Mesendoderm (in vitro differentiated cells): Measurements from ENCODE around the gene MED8.

Experiments used
- DNase-seq: peaks from one replicate; pipeline ENCODE4 v3.0.0; 2013
- H2AK5ac ChIP-seq: 2 replicates; pipeline ENCODE4 v1.6.1; 2013; ENCODE audit warnings: low read length, inconsistent platforms
- H2BK120ac ChIP-seq: 2 replicates; pipeline ENCODE4 v1.6.1; 2013; ENCODE audit warnings: low read depth, mild to moderate bottlenecking, low read length, moderate library complexity, mixed read lengths
- H2BK15ac ChIP-seq: replicated peaks from 2 replicates; pipeline ENCODE4 v1.6.1; 2013; ENCODE audit warnings: low read depth, mild to moderate bottlenecking, moderate library complexity
- H2BK5ac ChIP-seq: 2 replicates; pipeline ENCODE4 v1.6.1; 2013; ENCODE audit warnings: low read length, inconsistent platforms
- H3K18ac ChIP-seq: 2 replicates; pipeline ENCODE4 v1.6.1; 2013; ENCODE audit warnings: mild to moderate bottlenecking, low read length, mixed read lengths
- H3K23ac ChIP-seq: one replicate; pipeline ENCODE4 v1.6.1; 2013; ENCODE audit warnings: low read length
- H3K27ac ChIP-seq: 2 replicates; pipeline ENCODE4 v1.5.1; 2013; ENCODE audit warnings: low read depth, mild to moderate bottlenecking, inconsistent platforms, low read length, moderate library complexity
- H3K27me3 ChIP-seq: 2 replicates; pipeline ENCODE4 v1.6.1; 2013; ENCODE audit warnings: low read length, control low read depth, mild to moderate bottlenecking, inconsistent platforms; ENCODE audit not compliant: insufficient read depth, poor library complexity
- H3K36me3 ChIP-seq: 2 replicates; pipeline ENCODE4 v1.6.1; 2013; ENCODE audit warnings: low read length, inconsistent platforms; ENCODE audit not compliant: control insufficient read depth, insufficient read depth
- H3K4ac ChIP-seq: one replicate; pipeline ENCODE4 v1.6.1; 2013; ENCODE audit warnings: low read depth, mild to moderate bottlenecking, low read length, moderate library complexity
- H3K4me1 ChIP-seq: 2 replicates; pipeline ENCODE4 v1.6.1; 2013; ENCODE audit warnings: low read depth, low read length, inconsistent platforms; ENCODE audit not compliant: control insufficient read depth
- H3K4me2 ChIP-seq: 2 replicates; pipeline ENCODE4 v1.6.1; 2013; ENCODE audit warnings: low read length
- H3K4me3 ChIP-seq: 2 replicates; pipeline ENCODE4 v1.5.1; 2013; ENCODE audit warnings: mild to moderate bottlenecking, low read length
- H3K56ac ChIP-seq: one replicate; pipeline ENCODE4 v1.6.1; 2013; ENCODE audit warnings: low read length
- H3K79me1 ChIP-seq: 2 replicates; pipeline ENCODE4 v1.6.1; 2013; ENCODE audit warnings: low read length, inconsistent platforms
- H3K79me2 ChIP-seq: 2 replicates; pipeline ENCODE4 v1.6.1; 2013; ENCODE audit warnings: mild to moderate bottlenecking, low read length; ENCODE audit not compliant: control insufficient read depth, insufficient read depth
- H3K9ac ChIP-seq: 2 replicates; pipeline ENCODE4 v1.6.1; 2013; ENCODE audit warnings: low read length, inconsistent platforms
- H4K5ac ChIP-seq: one replicate; pipeline ENCODE4 v1.6.1; 2013; ENCODE audit warnings: low read length
- H4K8ac ChIP-seq: one replicate; pipeline ENCODE4 v1.6.1; 2013; ENCODE audit warnings: low read depth, mild to moderate bottlenecking, control low read depth, low read length, moderate library complexity
- WGBS: extraction: QIAGEN DNeasy Blood & Tissue Kit; methylation state at CpG from one replicate; pipeline ENCODE4 v1.1.7; 2013; ENCODE audit warnings: low lambda C conversion rate, missing lambda C conversion rate; ENCODE audit not compliant: insufficient coverage; ENCODE audit errors: extremely low coverage; 5-methylcytosine and 5-hydroxymethylcytosine counted together

MED8 gene

GRCh38 chr1:43368646-43369020, 21.0 kb downstream of the MED8 start:
- H3K4me1 ChIP-seq = peaks cover 13% of the 10 kb centered on the region
- peaks cover 16% of the 10 kb centered on the region for H3K79me1 ChIP-seq
- peak overlapping the region; percentile 97 for H3K56ac ChIP-seq
- H3K4me2 ChIP-seq = peak overlapping the region; percentile 94
- H3K27me3 ChIP-seq = no peaks in the 10 kb centered on the region
- peak overlapping the region; percentile 64 for H3K4me3 ChIP-seq
- no peak overlapping the region for H2BK120ac ChIP-seq
- no CpG with 5 or more reads among the region's 6 CpGs for WGBS
- peaks cover 9% of the 10 kb centered on the region for H3K79me2 ChIP-seq
- H3K18ac ChIP-seq = no peak overlapping the region
- DNase-seq = no peak
- no peak overlapping the region for H3K4ac ChIP-seq
- peak overlapping the region; percentile 97 for H3K9ac ChIP-seq
- H3K23ac ChIP-seq = no peak overlapping the region
- H2BK5ac ChIP-seq = peak overlapping the region; percentile 51
- H2AK5ac ChIP-seq = no peak overlapping the region
- no peak overlapping the region for H4K5ac ChIP-seq
- H3K36me3 ChIP-seq = peaks cover 6% of the 10 kb centered on the region
- no peak overlapping the region for H4K8ac ChIP-seq
- no peak overlapping the region for H3K27ac ChIP-seq
- no peak overlapping the region for H2BK15ac ChIP-seq

- H2AK5ac ChIP-seq = peak within 1 kb of the TSS; percentile 87
- H3K79me1 ChIP-seq = peaks cover 16% of the 10 kb centered on the region
- H3K56ac ChIP-seq = peak within 1 kb of the TSS; percentile 97
- WGBS = no CpG with 5 or more reads among the region's 58 CpGs
- H3K4me2 ChIP-seq = peak within 1 kb of the TSS; percentile 94
- no peak within 1 kb of the TSS for H4K8ac ChIP-seq
- H3K79me2 ChIP-seq = peaks cover 9% of the 10 kb centered on the region
- H3K4me1 ChIP-seq = peaks cover 13% of the 10 kb centered on the region
- peak within 1 kb of the TSS; percentile 97 for H3K9ac ChIP-seq
- H3K4me3 ChIP-seq = peak within 1 kb of the TSS; percentile 71
- peaks cover 9% of the 10 kb centered on the region for H3K36me3 ChIP-seq
- H3K27ac ChIP-seq = peak within 1 kb of the TSS; percentile 95
- H2BK15ac ChIP-seq = no peak within 1 kb of the TSS
- H2BK5ac ChIP-seq = peak within 1 kb of the TSS; percentile 51
- no peaks in the 10 kb centered on the region for H3K27me3 ChIP-seq
- peak within 1 kb of the TSS; percentile 60 for H3K4ac ChIP-seq
- peak within 1 kb of the TSS; percentile 90 for H4K5ac ChIP-seq
- H3K23ac ChIP-seq = no peak within 1 kb of the TSS
- peak; percentile 95 for DNase-seq
- H3K18ac ChIP-seq = peak within 1 kb of the TSS; percentile 83
- H2BK120ac ChIP-seq = no peak within 1 kb of the TSS
Measured at GRCh38 chr1:43367904-43368645, 21.5 kb downstream of the MED8 start, which contains the start of gene ELOVL1. Gene ELOVL1, minus strand, starts transcription at chr1:43368011. Its CDS starts 2,402 bp downstream, at chr1:43365609.

- no peaks in the 10 kb centered on the region for H3K27me3 ChIP-seq
- H3K4ac ChIP-seq = no peak overlapping the region
- H2BK15ac ChIP-seq = no peak overlapping the region
- peak overlapping the region; percentile 88 for H3K4me2 ChIP-seq
- H4K8ac ChIP-seq = no peak overlapping the region
- peak overlapping the region; percentile 71 for H3K4me3 ChIP-seq
- no peak overlapping the region for H2BK120ac ChIP-seq
- H3K23ac ChIP-seq = no peak overlapping the region
- peak overlapping the region; percentile 91 for H3K9ac ChIP-seq
- peaks cover 16% of the 10 kb centered on the region for H3K79me1 ChIP-seq
- H3K18ac ChIP-seq = peak overlapping the region; percentile 75
- H3K56ac ChIP-seq = peak overlapping the region; percentile 96
- peak overlapping the region; percentile 84 for H3K27ac ChIP-seq
- peak; percentile 65 for DNase-seq
- peak overlapping the region; percentile 87 for H2AK5ac ChIP-seq
- no peak overlapping the region for H4K5ac ChIP-seq
- H3K79me2 ChIP-seq = peaks cover 9% of the 10 kb centered on the region
- H3K4me1 ChIP-seq = peaks cover 13% of the 10 kb centered on the region
- peaks cover 12% of the 10 kb centered on the region for H3K36me3 ChIP-seq
- H2BK5ac ChIP-seq = peak overlapping the region; percentile 51
- no CpG with 5 or more reads among the region's 48 CpGs for WGBS
Measured at GRCh38 chr1:43367026-43367903, 22.3 kb downstream of the MED8 start.

GRCh38 chr1:43366601-43367025, 23.0 kb downstream of the MED8 start:
- Histone ChIP-seq H2BK15ac (no peak overlapping the region), H3K4ac (no peak overlapping the region), H3K9ac (peak overlapping the region; percentile 91), H3K56ac (peak overlapping the region; percentile 96), H4K8ac (no peak overlapping the region), H3K27me3 (no peaks in the 10 kb centered on the region), H3K36me3 (peaks cover 15% of the 10 kb centered on the region), H3K4me1 (peaks cover 13% of the 10 kb centered on the region), H2BK120ac (no peak overlapping the region), H3K79me1 (peaks cover 20% of the 10 kb centered on the region), H3K23ac (no peak overlapping the region), H4K5ac (no peak overlapping the region), H2AK5ac (no peak overlapping the region), H3K4me2 (peak overlapping the region; percentile 88), H3K27ac (no peak overlapping the region), H3K79me2 (peaks cover 11% of the 10 kb centered on the region), H3K18ac (no peak overlapping the region), H3K4me3 (peak overlapping the region; percentile 71), H2BK5ac (no peak overlapping the region)
- WGBS = no CpG with 5 or more reads among the region's 5 CpGs
- peak; percentile 52 for DNase-seq

- peak overlapping the region; percentile 26 for H3K4me2 ChIP-seq
- H3K4ac ChIP-seq = no peak overlapping the region
- H2BK15ac ChIP-seq = no peak overlapping the region
- peak overlapping the region; percentile 46 for H3K9ac ChIP-seq
- H3K79me1 ChIP-seq = peaks cover 23% of the 10 kb centered on the region
- no peaks in the 10 kb centered on the region for H3K27me3 ChIP-seq
- no CpG with 5 or more reads among the region's 11 CpGs for WGBS
- H2AK5ac ChIP-seq = no peak overlapping the region
- no peak overlapping the region for H4K8ac ChIP-seq
- peak overlapping the region; percentile 12 for H3K56ac ChIP-seq
- no peak overlapping the region for H3K18ac ChIP-seq
- DNase-seq = peak; percentile 55
- peaks cover 13% of the 10 kb centered on the region for H3K4me1 ChIP-seq
- H4K5ac ChIP-seq = no peak overlapping the region
- no peak overlapping the region for H3K27ac ChIP-seq
- H3K4me3 ChIP-seq = no peak overlapping the region
- peaks cover 12% of the 10 kb centered on the region for H3K79me2 ChIP-seq
- H2BK120ac ChIP-seq = no peak overlapping the region
- H3K36me3 ChIP-seq = peaks cover 15% of the 10 kb centered on the region
- H3K23ac ChIP-seq = no peak overlapping the region
- no peak overlapping the region for H2BK5ac ChIP-seq
Measured at GRCh38 chr1:43366179-43366578, 23.4 kb downstream of the MED8 start.
